ENCODE measurements around the gene FRAT1. TPM values are rescaled to one million over a fixed set of nuclear protein-coding genes. Genes with fewer than 3 reads are reported as not detected.

The FRAT1 gene
- total and polyA plus RNA-seq, 2 donors (not counting 1 experiment from before 2014, with no cell fraction given) = 5.1 to 25.3 TPM

DNA sequence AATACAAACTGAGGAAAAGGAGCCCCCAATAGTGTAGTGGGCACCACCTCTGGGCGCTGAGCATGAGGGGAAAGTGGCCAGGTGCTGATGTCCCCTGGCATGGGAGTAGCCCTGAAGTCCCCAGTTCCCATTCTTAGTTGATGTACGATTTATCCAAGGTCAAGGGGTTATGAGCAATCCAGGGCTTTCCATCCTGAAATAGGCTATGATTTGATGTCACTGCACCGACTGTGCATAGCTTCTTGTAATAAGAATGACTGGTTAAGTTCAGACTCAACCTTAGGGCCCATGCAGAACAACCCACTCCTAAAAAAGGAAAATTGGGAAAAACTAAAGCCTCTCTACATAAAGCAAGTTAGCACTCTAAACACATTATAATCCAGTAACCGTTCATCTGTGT lies 4.4 kb downstream of the FRAT1 start:
- H3K4me1 ChIP-seq (ENCODE audit: control insufficient read depth in 2 of 2, insufficient read depth in 2 of 2, low read length in 2 of 2) = peaks cover 18 to 24% of the 10 kb centered on the region in 2 donors
- peaks cover 36% of the 10 kb centered on the region for H4K20me1 ChIP-seq (ENCODE audit: control insufficient read depth, insufficient read depth, low read length, poor library complexity, severe bottlenecking)
- no peak overlapping the region for H3K27ac ChIP-seq (ENCODE audit: low read length in 2 of 2)
- no peak overlapping the region for H3K4me2 ChIP-seq (replicated peaks; ENCODE audit: low read depth, low read length, poor library complexity, severe bottlenecking)
- H3K27me3 ChIP-seq (replicated peaks in 1 of 4; ENCODE audit: control extremely low read depth in 1 of 4, control insufficient read depth in 3 of 4, insufficient read depth in 4 of 4, low read length in 3 of 4) = no peaks in the 10 kb centered on the region
- Mint-ChIP-seq H3K27me3 (no peaks in the 10 kb centered on the region), H3K4me1 (peaks cover 34% of the 10 kb centered on the region), H3K9me3 (ENCODE audit: insufficient read depth) (no peaks in the 10 kb centered on the region), H3K27ac (no peak overlapping the region), H3K4me3 (no peak overlapping the region)
- ChIA-PET CTCF (interaction anchor here (0.7 kb wide), 1 partner anchor 175 kb away, joined by 3 read pairs; the partner anchor contains the start of gene UBTD1), POLR2A (no interaction called here)
- ATAC-seq (ENCODE audit: low read depth) = no peak
- WGBS (ENCODE audit: insufficient coverage) = 100% methylated on average over 2 of the region's 4 CpGs
- H3K9ac ChIP-seq (ENCODE audit: low read length) = no peak overlapping the region
- peaks cover 48% of the 10 kb centered on the region for H3K79me2 ChIP-seq (ENCODE audit: control insufficient read depth, insufficient read depth, low read length)
- H2AFZ ChIP-seq (ENCODE audit: insufficient read depth, low read depth, low read length, poor library complexity, severe bottlenecking) = no peak overlapping the region
- H3K4me3 ChIP-seq (ENCODE audit: control extremely low read depth in 1 of 5, extremely low read depth in 1 of 5, insufficient read depth in 1 of 5, low read depth in 2 of 5, low read length in 4 of 5) = no peak overlapping the region
- no peaks in the 10 kb centered on the region for H3K9me3 ChIP-seq (ENCODE audit: control extremely low read depth in 1 of 3, control insufficient read depth in 2 of 3, insufficient read depth in 1 of 3, low read length in 2 of 3)
- H3K36me3 ChIP-seq (replicated peaks in 1 of 2; ENCODE audit: control extremely low read depth in 1 of 2, control insufficient read depth in 1 of 2, extremely low read depth in 1 of 2, insufficient read depth in 2 of 2, low read length in 1 of 2) = peaks cover 3 to 5% of the 10 kb centered on the region in 2 experiments
- intact Hi-C loops (cut with micrococcal nuclease) = no loop called here
- no peak for DNase-seq
- TF ChIP-seq CTCF (IDR thresholded peaks at IDR 0.05) (no peak), EZH2 (IDR thresholded peaks at IDR 0.05; ENCODE audit: borderline replicate concordance, insufficient read depth, low read depth, low read length, poor library complexity, severe bottlenecking) (no peak)

DNA sequence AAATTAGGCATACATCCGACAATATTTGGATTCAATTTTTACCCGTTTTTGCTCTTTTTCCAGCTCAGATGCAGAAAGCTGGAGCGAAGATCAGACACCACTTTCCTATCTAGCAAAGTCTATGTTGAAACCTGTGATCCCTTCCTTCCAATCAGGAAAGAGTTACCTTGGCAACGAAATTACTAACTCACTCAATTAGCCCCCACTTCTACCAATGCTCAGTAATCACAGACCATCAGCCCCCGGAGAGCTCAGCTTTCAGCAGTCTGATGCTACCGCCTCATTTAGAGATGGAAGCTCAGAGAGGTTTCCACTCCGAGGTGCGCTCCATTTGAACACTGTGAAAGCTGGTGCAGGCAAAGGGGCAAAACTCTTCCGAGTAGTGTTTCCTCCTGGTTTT lies 6.7 kb downstream of the FRAT1 start:
- POLR2A ChIA-PET = no interaction called here
- H3K4me3 Mint-ChIP-seq = no peak overlapping the region

More for the DNA sequence above, 6.7 kb downstream of the FRAT1 start:
- DNase-seq (no peak), ATAC-seq (ENCODE audit: low read depth) (no peak)
- no peak overlapping the region for H2AFZ ChIP-seq (ENCODE audit: insufficient read depth, low read depth, low read length, poor library complexity, severe bottlenecking)
- peaks cover 44% of the 10 kb centered on the region for H4K20me1 ChIP-seq (ENCODE audit: control insufficient read depth, insufficient read depth, low read length, poor library complexity, severe bottlenecking)
- H3K9me3 Mint-ChIP-seq (ENCODE audit: insufficient read depth) = no peaks in the 10 kb centered on the region
- H3K27me3 ChIP-seq (replicated peaks in 1 of 4; ENCODE audit: control extremely low read depth in 1 of 4, control insufficient read depth in 3 of 4, insufficient read depth in 4 of 4, low read length in 3 of 4) = no peaks in the 10 kb centered on the region
- H3K27ac Mint-ChIP-seq = no peak overlapping the region
- H3K79me2 ChIP-seq (ENCODE audit: control insufficient read depth, insufficient read depth, low read length) = peaks cover 52% of the 10 kb centered on the region
- peaks cover 17% of the 10 kb centered on the region in 2 donors for H3K4me1 ChIP-seq (ENCODE audit: control insufficient read depth in 2 of 2, insufficient read depth in 2 of 2, low read length in 2 of 2)
- peaks cover 29% of the 10 kb centered on the region for H3K4me1 Mint-ChIP-seq
- H3K4me2 ChIP-seq (replicated peaks; ENCODE audit: low read depth, low read length, poor library complexity, severe bottlenecking) = no peak overlapping the region
- H3K27ac ChIP-seq (ENCODE audit: low read length in 2 of 2) = no peak overlapping the region
- intact Hi-C loops (cut with micrococcal nuclease) = no loop called here
- TF ChIP-seq CTCF (IDR thresholded peaks at IDR 0.05) (no peak), EZH2 (IDR thresholded peaks at IDR 0.05; ENCODE audit: borderline replicate concordance, insufficient read depth, low read depth, low read length, poor library complexity, severe bottlenecking) (no peak)
- CTCF ChIA-PET = interaction anchor here (0.6 to 1.0 kb wide), 2 partner anchors 21 to 46 kb away, joined by 3 read pairs; no protein-coding TSS in a partner anchor
- no peak overlapping the region for H3K9ac ChIP-seq (ENCODE audit: low read length)
- H3K36me3 ChIP-seq (replicated peaks in 1 of 2; ENCODE audit: control extremely low read depth in 1 of 2, control insufficient read depth in 1 of 2, extremely low read depth in 1 of 2, insufficient read depth in 2 of 2, low read length in 1 of 2) = peaks cover 4 to 16% of the 10 kb centered on the region in 2 experiments
- no peaks in the 10 kb centered on the region for H3K27me3 Mint-ChIP-seq
- H3K4me3 ChIP-seq (ENCODE audit: control extremely low read depth in 1 of 5, extremely low read depth in 1 of 5, insufficient read depth in 1 of 5, low read depth in 2 of 5, low read length in 4 of 5) = no peak overlapping the region
- no peaks in the 10 kb centered on the region for H3K9me3 ChIP-seq (ENCODE audit: control extremely low read depth in 1 of 3, control insufficient read depth in 2 of 3, insufficient read depth in 1 of 3, low read length in 2 of 3)
- 87% methylated on average over 7 of the region's 9 CpGs for WGBS (ENCODE audit: insufficient coverage)
